Omental fat pad (tissue), 4 donors: ENCODE results near the gene FGFBP1. TPM values are rescaled to one million over a fixed set of nuclear protein-coding genes. Genes with fewer than 3 reads are reported as not detected.

Experiments
- ATAC-seq: fragments of 150-250 bp; one replicate; pipeline ENCODE4 v1.9.1; 2016; ENCODE audit warnings: mild to moderate bottlenecking, moderate library complexity; ENCODE audit not compliant: low FRiP score
- DNase-seq: peaks from one replicate; pipeline ENCODE4 v3.0.0-alpha.2; 2019; ENCODE audit warnings: low spot score
- CTCF ChIP-seq, 3 donors: fragments of 450-650 bp; IDR thresholded peaks; one replicate each; pipeline ENCODE4 v1.5.1; 2016 to 2017; ENCODE audit warnings: antibody characterized with exemption in 3 of 3, mild to moderate bottlenecking in 3 of 3, moderate library complexity in 2 of 3
- total RNA-seq, 4 donors: library from RNA; depleted of rRNA; stranded (reverse); fragments of >200 nt; gene quantifications; one replicate each; pipeline ENCODE4 v1.1.0, GENCODE V29; 2016

FGFBP1 gene
- 10 to 100 TPM in 1 of 4 donors, 1 to 10 TPM in 2, under 1 TPM in 1; 0.50 to 25.8 (median 1.9) TPM for total RNA-seq

DNA sequence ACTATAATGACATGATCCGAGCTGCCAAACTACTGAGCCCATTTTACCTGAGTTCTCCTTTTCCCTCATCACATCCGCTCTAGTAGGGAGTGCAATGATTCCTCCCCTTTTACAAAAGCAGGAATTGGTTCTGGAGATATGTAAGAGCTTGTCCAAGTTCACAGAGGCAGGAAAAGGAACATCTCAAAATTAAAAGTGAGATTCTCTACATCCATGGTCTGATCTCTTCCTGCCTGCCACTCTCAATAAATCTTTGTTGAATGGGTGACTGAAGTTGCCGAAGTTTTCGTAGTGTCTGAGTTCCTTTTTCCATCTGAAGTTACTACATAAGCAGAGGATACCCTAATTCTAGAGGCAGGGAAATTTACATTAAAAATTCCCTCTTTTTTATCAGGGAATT lies at the start of gene FGFBP1:
TSS of gene FGFBP1 (minus strand) at position 101 of the 400 bp plus-strand sequence. CDS start 2,108 bp downstream, outside the sequence.
- DNase-seq: no peak
- TF ChIP-seq CTCF (IDR thresholded peaks at IDR 0.05): no peak
- ATAC-seq: no peak

GRCh38 chr4:15988222-15988621 lies 49.7 kb upstream of the FGFBP1 start:
- ATAC-seq: no peak
- no peak for DNase-seq
- no peak for TF ChIP-seq CTCF (IDR thresholded peaks at IDR 0.05)

DNA sequence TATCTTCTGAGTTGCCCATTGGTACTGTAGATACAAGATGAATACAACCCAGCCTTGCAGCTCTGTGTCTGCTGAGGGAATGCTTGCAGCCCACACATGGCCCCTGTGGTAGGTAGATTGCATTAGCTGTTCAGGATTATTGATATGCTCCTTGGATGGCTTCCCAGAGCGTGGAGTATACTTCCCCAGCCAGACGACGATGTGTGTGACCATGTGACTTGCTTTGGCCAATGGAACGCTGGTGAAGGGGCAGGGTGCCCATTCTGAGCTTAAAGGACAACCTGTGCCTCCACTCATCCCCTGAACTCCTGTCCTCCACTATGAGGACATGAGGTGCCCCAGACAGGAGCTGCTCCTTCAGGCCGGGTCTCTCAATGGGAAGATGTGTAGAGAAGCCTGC lies 48.4 kb upstream of the FGFBP1 start:
- TF ChIP-seq CTCF (IDR thresholded peaks at IDR 0.05): no peak
- ATAC-seq (no peak), DNase-seq (no peak)

- DNase-seq (no peak), ATAC-seq (no peak)
- no peak for TF ChIP-seq CTCF (IDR thresholded peaks at IDR 0.05)
Measured at GRCh38 chr4:15983610-15984009, 45.1 kb upstream of the FGFBP1 start.

DNA sequence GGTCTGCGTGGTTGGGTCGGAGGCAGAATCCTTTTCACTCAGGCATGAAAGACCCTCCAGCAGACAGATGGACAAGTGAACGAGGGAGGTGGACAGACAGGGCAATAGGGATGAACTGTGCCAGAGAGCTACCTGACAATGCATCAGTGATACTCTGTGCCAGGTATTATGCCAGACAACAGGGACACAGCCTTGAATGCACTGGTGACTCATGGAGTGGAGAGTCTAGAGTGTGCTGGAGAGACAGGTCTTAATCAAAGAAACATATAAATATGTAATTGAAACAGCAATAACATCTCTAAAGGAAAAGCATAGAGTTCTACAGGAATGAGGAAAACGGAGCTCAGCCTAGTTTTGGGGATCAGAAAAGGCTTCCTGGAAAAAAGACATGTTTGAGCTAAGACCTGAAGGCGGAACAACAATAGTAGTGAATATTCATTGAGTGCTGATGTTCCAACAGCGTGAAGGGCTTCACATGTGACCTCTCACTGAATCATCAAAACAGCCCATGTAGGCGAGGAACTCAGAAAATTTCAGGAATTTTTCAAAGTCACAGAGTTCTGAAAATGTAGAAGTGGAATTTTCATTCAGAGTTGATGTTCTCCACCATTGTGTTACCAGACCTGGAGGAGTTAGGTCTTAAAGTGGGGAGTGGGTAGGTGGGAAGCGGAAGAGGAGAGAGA lies 44.4 kb upstream of the FGFBP1 start:
- no peak for DNase-seq
- TF ChIP-seq CTCF (IDR thresholded peaks at IDR 0.05): no peak
- no peak for ATAC-seq

DNA sequence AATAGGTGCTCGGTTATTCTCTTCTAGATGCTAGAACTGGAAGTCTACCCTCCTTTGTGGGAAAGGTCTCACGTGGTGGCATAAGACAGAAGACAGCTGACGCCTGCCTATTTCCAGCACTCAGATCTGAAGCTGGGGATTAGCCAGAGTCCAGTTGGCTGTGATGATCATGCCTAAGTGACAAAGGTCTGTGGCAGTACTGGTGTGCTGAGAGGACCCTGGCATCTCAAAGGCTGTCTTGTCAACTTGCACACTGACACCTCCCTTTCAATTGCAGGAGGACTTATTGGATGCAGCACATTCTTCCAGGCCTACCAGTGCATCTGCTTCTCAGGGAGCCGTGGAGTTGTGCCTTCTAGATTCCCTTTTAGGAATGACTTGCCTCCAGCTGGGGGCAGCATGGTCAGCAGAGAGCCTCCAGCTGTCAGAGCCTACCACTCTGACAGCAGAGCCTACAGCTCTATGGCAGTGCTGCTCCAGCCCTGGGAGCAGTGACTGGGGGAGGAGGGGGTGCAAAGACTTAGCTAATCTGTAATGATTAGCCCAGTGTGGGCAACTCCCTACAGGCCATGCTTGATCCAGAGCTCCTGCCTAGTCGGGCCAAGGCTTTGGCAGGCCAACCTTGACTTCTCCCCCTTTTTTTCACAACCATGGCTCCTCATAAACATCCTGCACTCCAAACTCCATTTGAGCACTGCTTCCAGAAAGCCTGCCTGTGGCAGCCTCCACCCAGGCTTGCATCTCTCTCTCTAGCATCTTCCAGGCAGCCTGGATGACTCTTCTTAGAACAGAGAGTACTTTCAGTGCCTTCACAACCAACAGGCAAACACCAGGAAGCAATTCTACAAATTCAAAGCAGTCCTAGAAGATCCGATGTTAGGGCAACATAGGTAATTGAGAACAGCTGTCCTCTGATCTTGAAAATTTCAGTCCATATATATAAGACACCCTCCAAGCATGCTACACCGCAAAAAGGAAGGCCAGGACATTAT lies 38.2 kb upstream of the FGFBP1 start:
- ATAC-seq (no peak), DNase-seq (no peak)
- no peak for TF ChIP-seq CTCF (IDR thresholded peaks at IDR 0.05)
